Measurements from ENCODE around the gene AP1G1.

DNA sequence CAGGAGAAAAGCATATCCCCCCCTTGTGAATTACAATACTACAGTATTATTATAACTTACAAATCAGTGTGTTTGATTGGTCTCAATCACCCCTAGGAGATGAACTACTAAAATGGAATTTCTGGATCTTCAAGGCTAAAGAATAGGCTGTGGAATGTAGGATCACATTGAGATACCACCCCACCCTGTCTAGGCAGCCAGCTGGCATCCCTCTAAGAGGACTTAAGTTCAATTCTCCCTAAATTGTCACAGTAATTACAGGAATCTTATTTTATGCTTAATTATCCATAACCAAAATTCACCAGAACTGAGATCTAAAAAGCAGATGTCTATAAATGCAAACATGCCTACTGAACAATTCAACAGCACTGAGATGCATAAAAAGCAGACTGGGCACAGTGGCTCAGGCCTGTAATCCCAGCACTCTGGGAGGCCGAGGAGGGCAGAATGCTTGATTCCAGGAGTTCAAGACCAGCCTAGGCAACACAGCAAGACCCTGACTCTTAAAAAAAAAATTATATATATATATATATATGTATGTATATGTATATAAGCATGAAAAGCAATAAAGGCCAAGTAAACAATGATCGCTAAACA lies 12.0 kb downstream of the AP1G1 start:
- no peak for TF ChIP-seq YY1 (IDR thresholded peaks at IDR 0.05; ENCODE audit: insufficient read depth, insufficient read length)
- no peak for TF ChIP-seq ZNF274 (IDR thresholded peaks at IDR 0.05; ENCODE audit: low read depth, low read length)
- no peak for TF ChIP-seq SUZ12 (IDR thresholded peaks at IDR 0.05; ENCODE audit: extremely low read depth, insufficient read depth, insufficient read length)

Measured in NT2/D1 (cell line).